ENCODE results near the gene AADACL2. TPM values are rescaled to one million over a fixed set of nuclear protein-coding genes. Genes with fewer than 3 reads are reported as not detected.

The AADACL2 gene
- total and polyA plus RNA-seq, 2 donors (not counting 1 experiment from before 2014, with no cell fraction given), result not detected

- intact Hi-C loops (cut with micrococcal nuclease), result no loop called here
- Mint-ChIP-seq H3K27me3 (no peaks in the 10 kb centered on the region), H3K9me3 (ENCODE audit: insufficient read depth) (no peaks in the 10 kb centered on the region), H3K4me3 (no peak overlapping the region), H3K27ac (no peak overlapping the region), H3K4me1 (no peaks in the 10 kb centered on the region)
- POLR2A ChIA-PET, result no interaction called here
- Histone ChIP-seq H3K27ac (ENCODE audit: low read length in 2 of 2) (no peak overlapping the region), H3K36me3 (replicated peaks in 1 of 2; ENCODE audit: control extremely low read depth in 1 of 2, control insufficient read depth in 1 of 2, extremely low read depth in 1 of 2, insufficient read depth in 2 of 2, low read length in 1 of 2) (no peaks in the 10 kb centered on the region), H3K4me1 (ENCODE audit: control insufficient read depth in 2 of 2, insufficient read depth in 2 of 2, low read length in 2 of 2) (no peaks in the 10 kb centered on the region), H3K79me2 (ENCODE audit: control insufficient read depth, insufficient read depth, low read length) (no peaks in the 10 kb centered on the region), H3K4me2 (replicated peaks; ENCODE audit: low read depth, low read length, poor library complexity, severe bottlenecking) (no peak overlapping the region), H3K4me3 (ENCODE audit: control extremely low read depth in 1 of 5, extremely low read depth in 1 of 5, insufficient read depth in 1 of 5, low read depth in 2 of 5, low read length in 4 of 5) (no peak overlapping the region), H2AFZ (ENCODE audit: insufficient read depth, low read depth, low read length, poor library complexity, severe bottlenecking) (no peak overlapping the region), H3K9ac (ENCODE audit: low read length) (no peak overlapping the region), H3K9me3 (ENCODE audit: control extremely low read depth in 1 of 3, control insufficient read depth in 2 of 3, insufficient read depth in 1 of 3, low read length in 2 of 3) (no peaks in the 10 kb centered on the region), H4K20me1 (ENCODE audit: control insufficient read depth, insufficient read depth, low read length, poor library complexity, severe bottlenecking) (no peaks in the 10 kb centered on the region), H3K27me3 (replicated peaks in 1 of 4; ENCODE audit: control extremely low read depth in 1 of 4, control insufficient read depth in 3 of 4, insufficient read depth in 4 of 4, low read length in 3 of 4) (no peaks in the 10 kb centered on the region)
- no peak for ATAC-seq (ENCODE audit: low read depth)
- TF ChIP-seq EZH2 (IDR thresholded peaks at IDR 0.05; ENCODE audit: borderline replicate concordance, insufficient read depth, low read depth, low read length, poor library complexity, severe bottlenecking) (no peak), CTCF (IDR thresholded peaks at IDR 0.05) (no peak)
- 94% methylated on average over 7 of the region's 8 CpGs for WGBS (ENCODE audit: insufficient coverage)
- CTCF ChIA-PET, result no interaction called here
- no peak for DNase-seq
Measured at GRCh38 chr3:151721294-151721693, 12.4 kb upstream of the AADACL2 start.

GRCh38 chr3:151722856-151723255 is 10.9 kb upstream of the AADACL2 start:
- no peak overlapping the region for H3K4me3 Mint-ChIP-seq

More at GRCh38 chr3:151722856-151723255, 10.9 kb upstream of the AADACL2 start:
- intact Hi-C loops (cut with micrococcal nuclease), result no loop called here
- no peak for DNase-seq
- H3K9ac ChIP-seq (ENCODE audit: low read length), result no peak overlapping the region
- no peaks in the 10 kb centered on the region for H3K79me2 ChIP-seq (ENCODE audit: control insufficient read depth, insufficient read depth, low read length)
- CTCF ChIA-PET, result no interaction called here
- no peaks in the 10 kb centered on the region for H3K27me3 Mint-ChIP-seq
- POLR2A ChIA-PET, result no interaction called here
- no peak overlapping the region for H3K4me3 ChIP-seq (ENCODE audit: control extremely low read depth in 1 of 5, extremely low read depth in 1 of 5, insufficient read depth in 1 of 5, low read depth in 2 of 5, low read length in 4 of 5)
- no peaks in the 10 kb centered on the region for H3K4me1 ChIP-seq (ENCODE audit: control insufficient read depth in 2 of 2, insufficient read depth in 2 of 2, low read length in 2 of 2)
- no peak overlapping the region for H2AFZ ChIP-seq (ENCODE audit: insufficient read depth, low read depth, low read length, poor library complexity, severe bottlenecking)
- no peaks in the 10 kb centered on the region for H3K9me3 ChIP-seq (ENCODE audit: control extremely low read depth in 1 of 3, control insufficient read depth in 2 of 3, insufficient read depth in 1 of 3, low read length in 2 of 3)
- H3K27ac Mint-ChIP-seq, result no peak overlapping the region
- no peaks in the 10 kb centered on the region for H3K36me3 ChIP-seq (replicated peaks in 1 of 2; ENCODE audit: control extremely low read depth in 1 of 2, control insufficient read depth in 1 of 2, extremely low read depth in 1 of 2, insufficient read depth in 2 of 2, low read length in 1 of 2)
- H3K4me2 ChIP-seq (replicated peaks; ENCODE audit: low read depth, low read length, poor library complexity, severe bottlenecking), result no peak overlapping the region
- H3K27me3 ChIP-seq (replicated peaks in 1 of 4; ENCODE audit: control extremely low read depth in 1 of 4, control insufficient read depth in 3 of 4, insufficient read depth in 4 of 4, low read length in 3 of 4), result no peaks in the 10 kb centered on the region
- no peak for TF ChIP-seq EZH2 (IDR thresholded peaks at IDR 0.05; ENCODE audit: borderline replicate concordance, insufficient read depth, low read depth, low read length, poor library complexity, severe bottlenecking)
- TF ChIP-seq CTCF (IDR thresholded peaks at IDR 0.05), result no peak
- no peaks in the 10 kb centered on the region for H3K4me1 Mint-ChIP-seq
- ATAC-seq (ENCODE audit: low read depth), result no peak
- H3K27ac ChIP-seq (ENCODE audit: low read length in 2 of 2), result no peak overlapping the region
- 100% methylated on average over 1 of the region's 2 CpGs for whole genome bisulfite sequencing (ENCODE audit: insufficient coverage)
- H3K9me3 Mint-ChIP-seq (ENCODE audit: insufficient read depth), result no peaks in the 10 kb centered on the region
- H4K20me1 ChIP-seq (ENCODE audit: control insufficient read depth, insufficient read depth, low read length, poor library complexity, severe bottlenecking), result no peaks in the 10 kb centered on the region

All from B cell (primary cell).